WERI-Rb-1 (cell line): ENCODE measurements around the gene PHYH.

Experiments
- DNase-seq: peaks from one replicate; pipeline ENCODE4 v3.0.0-alpha.2; 2020
- H3K27ac ChIP-seq: fragments of 250-450 bp; sonication (Bioruptor Pico); 2 replicates; pipeline ENCODE4 v1.5.1; 2020; ENCODE audit warnings: mild to moderate bottlenecking, moderate library complexity
- H3K27me3 ChIP-seq: fragments of 250-450 bp; sonication (Bioruptor Pico); 2 replicates; pipeline ENCODE4 v1.5.1; 2021; ENCODE audit warnings: mild to moderate bottlenecking, low read depth, moderate library complexity; ENCODE audit not compliant: insufficient read depth, severe bottlenecking
- H3K36me3 ChIP-seq: fragments of 250-450 bp; sonication (Bioruptor Pico); 2 replicates; pipeline ENCODE4 v1.5.1; 2020; ENCODE audit warnings: mild to moderate bottlenecking, moderate library complexity
- H3K4me3 ChIP-seq: 2 replicates; pipeline ENCODE4 v1.5.1; 2011; ENCODE audit warnings: low read depth, mild to moderate bottlenecking, control low read depth, low read length
- H3K9me3 ChIP-seq: fragments of 250-450 bp; sonication (Bioruptor Pico); 2 replicates; pipeline ENCODE4 v1.5.1; 2021; ENCODE audit warnings: mild to moderate bottlenecking, moderate library complexity; ENCODE audit not compliant: severe bottlenecking
- TF ChIP-seq, protein P1 (sequence below): IDR thresholded peaks from 2 replicates; pipeline ENCODE4 v1.5.1; 2011; ENCODE audit warnings: low read depth, mild to moderate bottlenecking, control low read depth, inconsistent platforms, low read length

PHYH gene

DNA sequence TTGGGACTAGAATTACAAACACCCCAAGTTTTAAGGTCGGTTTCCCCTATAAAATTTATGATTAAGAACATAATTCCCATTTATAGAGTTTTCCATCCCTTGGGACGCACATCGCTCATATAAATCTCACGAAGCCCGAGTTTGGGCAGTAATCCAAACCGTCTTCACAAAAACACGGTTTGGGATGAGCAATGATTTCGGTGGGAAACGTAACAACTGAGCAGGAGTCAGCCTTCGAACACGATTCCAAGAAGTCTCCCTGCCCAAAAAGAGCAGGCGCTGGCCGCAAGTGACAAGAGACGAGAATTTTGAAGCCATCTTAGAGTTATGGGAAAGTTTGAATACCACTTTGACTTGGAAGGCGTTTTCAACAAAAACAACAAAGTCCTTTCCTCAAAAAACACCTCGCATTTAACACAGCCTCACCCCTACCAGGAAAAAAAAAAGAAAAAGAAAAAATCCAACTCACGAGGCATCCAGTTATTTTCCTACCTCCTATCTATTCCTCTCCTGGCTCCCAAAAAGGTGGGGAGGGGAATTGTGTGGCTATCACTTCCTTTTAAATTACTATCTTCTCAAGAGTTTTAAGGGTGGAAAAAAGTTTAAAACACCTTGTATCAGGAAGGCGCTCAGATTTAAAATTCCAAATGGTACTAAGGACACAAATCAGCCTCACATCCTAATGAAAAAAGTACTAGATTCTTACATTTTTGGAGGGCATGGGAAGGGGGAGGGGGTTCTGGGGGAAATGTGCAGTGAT lies 46.6 kb upstream of the PHYH start:
- Histone ChIP-seq H3K9me3 (no peaks in the 10 kb centered on the region), H3K27me3 (no peaks in the 10 kb centered on the region), H3K27ac (peak overlapping the region; percentile 91), H3K36me3 (peaks cover 9% of the 10 kb centered on the region), H3K4me3 (peak overlapping the region; percentile 61)
- TF ChIP-seq, protein P1, sequence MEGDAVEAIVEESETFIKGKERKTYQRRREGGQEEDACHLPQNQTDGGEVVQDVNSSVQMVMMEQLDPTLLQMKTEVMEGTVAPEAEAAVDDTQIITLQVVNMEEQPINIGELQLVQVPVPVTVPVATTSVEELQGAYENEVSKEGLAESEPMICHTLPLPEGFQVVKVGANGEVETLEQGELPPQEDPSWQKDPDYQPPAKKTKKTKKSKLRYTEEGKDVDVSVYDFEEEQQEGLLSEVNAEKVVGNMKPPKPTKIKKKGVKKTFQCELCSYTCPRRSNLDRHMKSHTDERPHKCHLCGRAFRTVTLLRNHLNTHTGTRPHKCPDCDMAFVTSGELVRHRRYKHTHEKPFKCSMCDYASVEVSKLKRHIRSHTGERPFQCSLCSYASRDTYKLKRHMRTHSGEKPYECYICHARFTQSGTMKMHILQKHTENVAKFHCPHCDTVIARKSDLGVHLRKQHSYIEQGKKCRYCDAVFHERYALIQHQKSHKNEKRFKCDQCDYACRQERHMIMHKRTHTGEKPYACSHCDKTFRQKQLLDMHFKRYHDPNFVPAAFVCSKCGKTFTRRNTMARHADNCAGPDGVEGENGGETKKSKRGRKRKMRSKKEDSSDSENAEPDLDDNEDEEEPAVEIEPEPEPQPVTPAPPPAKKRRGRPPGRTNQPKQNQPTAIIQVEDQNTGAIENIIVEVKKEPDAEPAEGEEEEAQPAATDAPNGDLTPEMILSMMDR, result no peak
- DNase-seq, result no peak

DNA sequence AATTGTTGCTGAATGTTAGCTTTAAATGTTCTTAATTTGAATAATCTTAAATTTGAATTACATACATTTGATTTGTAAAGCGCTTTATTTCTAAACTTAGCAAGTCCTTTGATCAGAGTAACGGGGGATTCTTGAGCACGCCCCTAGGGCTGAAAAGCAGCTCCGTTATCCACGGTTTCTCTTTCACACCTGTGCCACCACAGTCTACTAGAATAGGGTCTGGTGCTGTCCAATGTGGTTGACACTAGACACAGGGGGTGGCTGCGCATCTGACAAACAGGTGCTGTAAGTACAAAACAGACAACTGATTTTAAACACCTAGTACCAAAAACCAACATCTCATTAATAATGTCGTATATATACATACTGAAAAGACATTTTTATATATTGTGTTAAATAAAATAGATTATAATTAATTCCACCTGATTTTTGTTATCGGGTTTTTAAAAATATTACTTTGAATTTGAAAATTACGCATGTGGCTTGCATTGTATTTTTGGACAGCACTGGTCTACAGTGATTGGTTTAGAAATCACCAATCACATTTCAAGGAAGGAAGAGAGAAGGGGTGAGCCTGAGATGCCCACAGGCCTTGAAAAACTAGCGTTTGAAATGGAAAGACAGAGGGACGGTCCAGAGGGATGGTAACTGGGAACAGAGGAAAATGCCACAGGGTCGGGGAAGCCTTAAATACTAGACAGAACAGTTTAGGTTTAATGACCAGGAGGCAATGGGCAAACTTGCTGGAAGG lies 40.9 kb upstream of the PHYH start:
- DNase-seq, result no peak
- TF ChIP-seq, protein P1, result no peak
- no peak overlapping the region for H3K4me3 ChIP-seq
- H3K9me3 ChIP-seq, result no peaks in the 10 kb centered on the region
- no peak overlapping the region for H3K27ac ChIP-seq
- no peaks in the 10 kb centered on the region for H3K27me3 ChIP-seq
- H3K36me3 ChIP-seq, result peaks cover 11% of the 10 kb centered on the region

DNA sequence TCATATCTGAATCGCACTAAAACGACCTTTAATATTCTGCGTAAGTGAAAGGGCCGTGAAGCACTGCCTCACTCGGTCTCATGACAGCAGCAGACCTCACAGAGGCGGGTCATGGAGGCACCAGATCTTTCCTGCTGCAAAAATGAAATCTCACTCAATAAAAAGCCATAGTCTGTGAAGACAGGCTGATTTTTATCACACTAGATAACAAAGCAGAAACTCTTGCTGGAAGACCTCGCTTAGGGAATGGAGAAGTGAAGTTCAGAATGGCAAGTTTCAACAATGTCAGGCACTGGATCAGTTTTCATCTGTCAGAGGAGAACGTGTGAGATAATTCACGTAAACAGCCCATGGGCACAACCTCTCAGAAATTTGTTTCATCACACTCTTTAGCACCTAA lies 40.2 kb upstream of the PHYH start:
- H3K27me3 ChIP-seq, result no peaks in the 10 kb centered on the region
- DNase-seq, result no peak
- peaks cover 11% of the 10 kb centered on the region for H3K36me3 ChIP-seq
- no peaks in the 10 kb centered on the region for H3K9me3 ChIP-seq
- H3K4me3 ChIP-seq, result no peak overlapping the region
- no peak overlapping the region for H3K27ac ChIP-seq
- TF ChIP-seq, protein P1, result no peak

GRCh38 chr10:13338390-13339110 lies 38.7 kb upstream of the PHYH start:
- no peak overlapping the region for H3K27ac ChIP-seq
- no peaks in the 10 kb centered on the region for H3K27me3 ChIP-seq
- peaks cover 11% of the 10 kb centered on the region for H3K36me3 ChIP-seq
- H3K9me3 ChIP-seq, result no peaks in the 10 kb centered on the region
- TF ChIP-seq, protein P1, result no peak
- H3K4me3 ChIP-seq, result no peak overlapping the region
- no peak for DNase-seq

GRCh38 chr10:13337827-13338196 lies 37.9 kb upstream of the PHYH start:
- Histone ChIP-seq H3K36me3 (peaks cover 8% of the 10 kb centered on the region; the same call in 1 of the 2 replicates), H3K27me3 (no peaks in the 10 kb centered on the region), H3K4me3 (no peak overlapping the region), H3K9me3 (no peaks in the 10 kb centered on the region), H3K27ac (no peak overlapping the region)
- TF ChIP-seq, protein P1, result no peak
- DNase-seq, result no peak
